AG10803 (cell line): ENCODE measurements around the gene KDM2A.
"Not testable (repeated sequence)": the region's sequence is repeated elsewhere in the genome, so short reads cannot be mapped to it uniquely, and the experiment has no call there.

Experiments
- DNase-seq: peaks from one replicate; pipeline ENCODE4 v3.0.0; 2010; ENCODE audit warnings: low read depth
- H3K4me3 ChIP-seq: 2 replicates; pipeline ENCODE4 v1.5.1; 2011; ENCODE audit warnings: mild to moderate bottlenecking, low read length, control low read depth
- TF ChIP-seq, protein P1 (sequence below): conservative IDR thresholded peaks from 2 replicates; pipeline ENCODE4 v1.5.1; 2011; ENCODE audit warnings: mild to moderate bottlenecking, low read length, control low read depth, inconsistent platforms

KDM2A gene

GRCh38 chr11:67126986-67127385 is 7.9 kb downstream of the KDM2A start:
- TF ChIP-seq, protein P1, sequence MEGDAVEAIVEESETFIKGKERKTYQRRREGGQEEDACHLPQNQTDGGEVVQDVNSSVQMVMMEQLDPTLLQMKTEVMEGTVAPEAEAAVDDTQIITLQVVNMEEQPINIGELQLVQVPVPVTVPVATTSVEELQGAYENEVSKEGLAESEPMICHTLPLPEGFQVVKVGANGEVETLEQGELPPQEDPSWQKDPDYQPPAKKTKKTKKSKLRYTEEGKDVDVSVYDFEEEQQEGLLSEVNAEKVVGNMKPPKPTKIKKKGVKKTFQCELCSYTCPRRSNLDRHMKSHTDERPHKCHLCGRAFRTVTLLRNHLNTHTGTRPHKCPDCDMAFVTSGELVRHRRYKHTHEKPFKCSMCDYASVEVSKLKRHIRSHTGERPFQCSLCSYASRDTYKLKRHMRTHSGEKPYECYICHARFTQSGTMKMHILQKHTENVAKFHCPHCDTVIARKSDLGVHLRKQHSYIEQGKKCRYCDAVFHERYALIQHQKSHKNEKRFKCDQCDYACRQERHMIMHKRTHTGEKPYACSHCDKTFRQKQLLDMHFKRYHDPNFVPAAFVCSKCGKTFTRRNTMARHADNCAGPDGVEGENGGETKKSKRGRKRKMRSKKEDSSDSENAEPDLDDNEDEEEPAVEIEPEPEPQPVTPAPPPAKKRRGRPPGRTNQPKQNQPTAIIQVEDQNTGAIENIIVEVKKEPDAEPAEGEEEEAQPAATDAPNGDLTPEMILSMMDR = no peak
- no peak overlapping the region for H3K4me3 ChIP-seq
- DNase-seq = no peak

- DNase-seq, H3K4me3 ChIP-seq: not testable (repeated sequence)
These were observed 11.8 kb downstream of the KDM2A start for GRCh38 chr11:67130861-67131260.

- no peak for DNase-seq
- H3K4me3 ChIP-seq = no peak overlapping the region
- TF ChIP-seq, protein P1 = no peak
These were observed 17.1 kb downstream of the KDM2A start for GRCh38 chr11:67136156-67136555.

GRCh38 chr11:67138922-67139321 is 19.9 kb downstream of the KDM2A start:
- DNase-seq = no peak
- TF ChIP-seq, protein P1 = no peak
- H3K4me3 ChIP-seq = no peak overlapping the region

DNA sequence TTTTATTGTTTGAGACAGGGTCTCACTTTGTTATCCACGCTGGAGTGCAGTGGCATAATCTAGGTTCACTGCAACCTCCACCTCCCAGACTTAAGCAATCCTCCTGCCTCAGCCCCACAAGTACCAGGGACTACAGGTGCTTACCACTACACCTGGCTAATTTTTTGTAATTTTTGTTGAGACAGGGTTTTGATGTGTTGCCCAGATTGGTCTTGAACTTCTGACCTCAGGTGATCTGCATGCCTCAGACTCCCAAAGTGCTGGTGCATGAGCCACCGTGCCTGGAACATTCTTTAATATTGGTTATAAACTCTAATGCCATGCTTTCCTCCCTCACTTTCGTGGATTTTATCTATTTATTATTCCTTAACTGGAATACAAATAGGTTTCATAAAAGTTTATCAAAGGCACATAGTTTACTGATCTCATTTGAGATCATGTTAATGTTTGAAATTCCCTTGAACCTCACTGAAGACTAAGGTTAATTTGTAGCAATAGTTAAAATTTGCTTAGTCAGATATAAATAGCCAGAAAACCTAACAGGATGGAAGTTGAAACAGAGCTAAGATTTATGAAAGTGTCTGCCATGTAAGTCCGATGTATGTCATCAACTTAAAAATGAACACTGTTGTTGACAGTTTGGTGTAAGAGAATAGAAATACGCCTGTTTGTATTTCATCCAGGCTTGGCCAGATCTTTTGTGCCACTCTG is 27.6 kb downstream of the KDM2A start:
- H3K4me3 ChIP-seq = no peak overlapping the region
- TF ChIP-seq, protein P1 = no peak
- no peak for DNase-seq

DNA sequence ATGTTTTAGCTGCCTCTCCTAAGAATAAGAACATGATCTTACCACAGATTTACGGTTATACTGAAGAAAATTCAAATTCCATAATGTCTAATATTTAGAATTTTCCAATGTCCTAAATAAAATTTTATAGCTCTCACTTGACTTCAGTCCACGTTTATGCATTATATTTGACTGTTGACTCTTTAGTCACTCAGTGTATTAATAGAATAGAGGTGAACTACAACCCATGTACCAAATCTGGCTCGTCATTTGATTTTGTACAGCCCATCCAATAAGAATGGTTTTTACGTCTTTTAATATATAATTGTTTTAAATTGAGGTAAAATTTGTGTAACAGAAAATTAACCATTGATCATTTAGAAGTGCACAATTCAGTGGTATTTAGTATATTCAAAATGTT is 34.9 kb downstream of the KDM2A start:
- no peak for DNase-seq
- H3K4me3 ChIP-seq = no peak overlapping the region
- TF ChIP-seq, protein P1 = no peak

- no peak for DNase-seq
- H3K4me3 ChIP-seq = no peak overlapping the region
- TF ChIP-seq, protein P1 = no peak
These were observed 35.7 kb downstream of the KDM2A start for GRCh38 chr11:67154726-67155125.
